ENCODE measurements around the gene LMTK3.

DNA sequence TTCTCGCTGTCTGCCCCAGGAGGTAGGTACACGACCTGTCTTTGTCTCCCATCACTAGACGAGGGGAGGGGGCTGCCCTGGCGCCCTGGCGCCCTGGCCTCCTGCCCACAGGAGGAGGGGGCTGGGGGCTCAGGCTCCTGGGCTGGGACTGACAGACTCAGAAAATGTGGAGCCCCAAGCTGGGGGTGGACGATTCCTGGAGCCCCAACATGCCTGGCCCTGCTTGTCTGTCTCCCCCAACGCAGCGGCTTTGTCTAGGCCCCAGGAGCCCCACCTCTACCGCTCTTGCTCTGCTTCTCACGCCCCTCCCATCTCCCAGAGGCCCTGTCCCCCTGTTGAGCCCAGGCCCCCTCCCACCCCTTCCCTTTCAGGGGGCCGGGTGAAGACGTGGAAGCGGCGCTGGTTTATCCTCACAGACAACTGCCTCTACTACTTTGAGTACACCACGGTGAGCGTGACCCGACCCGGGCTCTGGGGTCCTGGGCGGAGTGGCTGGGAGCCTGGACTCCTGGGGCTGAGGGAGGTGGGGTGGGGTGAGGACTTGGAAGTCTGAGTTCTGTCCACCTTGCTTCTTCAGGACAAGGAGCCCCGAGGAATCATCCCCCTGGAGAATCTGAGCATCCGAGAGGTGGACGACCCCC is 33.8 kb downstream of the LMTK3 start:
- no peak for TF ChIP-seq POLR2A (IDR thresholded peaks at IDR 0.05)
- TF ChIP-seq, protein P1, sequence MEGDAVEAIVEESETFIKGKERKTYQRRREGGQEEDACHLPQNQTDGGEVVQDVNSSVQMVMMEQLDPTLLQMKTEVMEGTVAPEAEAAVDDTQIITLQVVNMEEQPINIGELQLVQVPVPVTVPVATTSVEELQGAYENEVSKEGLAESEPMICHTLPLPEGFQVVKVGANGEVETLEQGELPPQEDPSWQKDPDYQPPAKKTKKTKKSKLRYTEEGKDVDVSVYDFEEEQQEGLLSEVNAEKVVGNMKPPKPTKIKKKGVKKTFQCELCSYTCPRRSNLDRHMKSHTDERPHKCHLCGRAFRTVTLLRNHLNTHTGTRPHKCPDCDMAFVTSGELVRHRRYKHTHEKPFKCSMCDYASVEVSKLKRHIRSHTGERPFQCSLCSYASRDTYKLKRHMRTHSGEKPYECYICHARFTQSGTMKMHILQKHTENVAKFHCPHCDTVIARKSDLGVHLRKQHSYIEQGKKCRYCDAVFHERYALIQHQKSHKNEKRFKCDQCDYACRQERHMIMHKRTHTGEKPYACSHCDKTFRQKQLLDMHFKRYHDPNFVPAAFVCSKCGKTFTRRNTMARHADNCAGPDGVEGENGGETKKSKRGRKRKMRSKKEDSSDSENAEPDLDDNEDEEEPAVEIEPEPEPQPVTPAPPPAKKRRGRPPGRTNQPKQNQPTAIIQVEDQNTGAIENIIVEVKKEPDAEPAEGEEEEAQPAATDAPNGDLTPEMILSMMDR (IDR thresholded peaks at IDR 0.05 in 8 of 11, conservative IDR thresholded peaks at IDR 0.05 in 3 of 11) = no peak
- no peak for TF ChIP-seq POLR2AphosphoS5 (IDR thresholded peaks at IDR 0.05)
